Gastrocnemius medialis (tissue), 4 donors: Measurements from ENCODE around the gene KRT9. TPM values are rescaled to one million over a fixed set of nuclear protein-coding genes. Genes with fewer than 3 reads are reported as not detected.

Experiments
- ATAC-seq, 2 donors: fragments of 150-250 bp; one replicate each; pipeline ENCODE4 v1.9.1; 2016
- DNase-seq, 2 donors: peaks; one replicate each; pipeline ENCODE4 v3.0.0-alpha.2; 2019
- H3K27ac ChIP-seq, 4 donors: fragments of 200-600 bp; sonication (generic); 1 replicate in 1 of 4; 2 replicates in 3 of 4; pipeline ENCODE4 v1.5.1; 2016 to 2018; ENCODE audit warnings: mild to moderate bottlenecking in 2 of 4, moderate library complexity in 1 of 4
- H3K27me3 ChIP-seq, 3 donors: fragments of 200-600 bp; sonication (generic) in 2 of 3; 1 replicate in 1 of 3; 2 replicates in 2 of 3; pipeline versions ENCODE4 v1.5.1 to v1.6.0; 2016 to 2019; ENCODE audit warnings: mild to moderate bottlenecking in 1 of 3, moderate library complexity in 1 of 3
- H3K36me3 ChIP-seq, 2 donors: fragments of 200-600 bp; sonication (generic) in 1 of 2; one replicate each; pipeline ENCODE4 v1.5.1; 2017 to 2018
- H3K4me1 ChIP-seq, 2 donors: fragments of 200-600 bp; sonication (generic) in 1 of 2; one replicate each; pipeline ENCODE4 v1.5.1; 2016 to 2017; ENCODE audit warnings: mild to moderate bottlenecking in 2 of 2
- H3K4me3 ChIP-seq, 4 donors: fragments of 200-600 bp; sonication (generic) in 3 of 4; 1 replicate in 1 of 4; 2 replicates in 3 of 4; pipeline ENCODE4 v1.5.1; 2016 to 2019; ENCODE audit warnings: mild to moderate bottlenecking in 2 of 4
- H3K9me3 ChIP-seq, 3 donors: fragments of 200-600 bp; sonication (generic) in 2 of 3; 1 replicate in 1 of 3; 2 replicates in 2 of 3; pipeline ENCODE4 v1.5.1; 2016 to 2019
- POLR2A ChIP-seq, 2 donors: fragments of 450-650 bp; IDR thresholded peaks; one replicate each; pipeline ENCODE4 v1.6.1; 2017; ENCODE audit warnings: antibody characterized with exemption in 2 of 2, mild to moderate bottlenecking in 2 of 2, moderate library complexity in 2 of 2
- in situ Hi-C, 4 donors: fragments of 200-750 bp; cut with MboI; loops; one replicate each; pipeline versions ENCODE4 v1.15.0 to v1.8.0; 2017; ENCODE audit warnings: low sequenced_read_pairs in 4 of 4
- intact Hi-C: fragments of 100-400 bp; cut with DNase I; formaldehyde crosslinking; loops from one replicate; pipeline ENCODE4 v1.15.1; 2023; ENCODE audit warnings: low total_unique reads
- total RNA-seq, 4 donors: library from RNA; depleted of rRNA; stranded (reverse); fragments of >200 nt; gene quantifications; one replicate each; pipeline versions ENCODE4 v1.1.0 to v1.2.3, GENCODE V29; 2016
- TF ChIP-seq, protein P1 (sequence below), 5 experiments: fragments of 450-650 bp in 3 of 5; fragments of 200-600 bp in 2 of 5; sonication (generic) in 2 of 5; IDR thresholded peaks in 4 of 5; conservative IDR thresholded peaks in 1 of 5; 1 replicate in 4 of 5; 2 replicates in 1 of 5; pipeline ENCODE4 v1.5.1; 2016 to 2019; ENCODE audit warnings: antibody characterized with exemption in 5 of 5, mild to moderate bottlenecking in 3 of 5, moderate library complexity in 3 of 5

KRT9 gene
- total RNA-seq, 4 donors from 2014 or later = not detected

DNA sequence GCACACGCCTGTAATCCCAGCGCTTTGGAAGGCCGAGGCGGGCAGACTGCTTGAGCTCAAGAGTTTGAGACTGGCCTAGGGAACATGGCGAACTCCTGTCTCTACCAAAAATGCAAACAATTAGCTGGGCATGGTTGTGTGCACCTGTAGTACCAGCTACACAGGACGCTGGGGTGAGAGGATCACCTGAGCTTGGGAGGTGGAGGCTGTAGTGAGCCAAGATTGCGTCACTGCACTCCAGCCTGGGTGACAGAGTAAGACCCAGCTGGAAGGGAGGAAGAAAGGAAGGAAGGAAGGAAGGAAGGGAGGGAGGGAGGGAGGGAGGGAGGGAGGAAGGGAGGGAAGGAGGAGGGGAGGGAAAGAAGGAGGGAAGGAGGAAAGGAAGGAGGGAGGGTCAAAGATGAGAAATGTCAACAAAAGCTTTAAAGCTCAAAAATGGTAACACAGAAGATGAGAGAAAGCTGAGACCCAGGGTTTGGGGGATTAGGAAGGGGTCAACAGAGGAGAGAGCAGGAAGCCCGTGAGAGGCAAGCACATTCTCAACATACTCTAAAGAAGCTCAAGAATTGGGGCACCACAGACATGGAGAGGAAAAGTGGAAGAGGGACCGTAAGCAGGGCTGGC is 38.8 kb downstream of the KRT9 start:
- intact Hi-C loops = no loop called here
- Histone ChIP-seq H3K4me1 (peaks cover 0 to 3% of the 10 kb centered on the region in 2 donors), H3K27ac (no peak overlapping the region), H3K4me3 (no peak overlapping the region), H3K36me3 (no peaks in the 10 kb centered on the region), H3K9me3 (no peaks in the 10 kb centered on the region), H3K27me3 (peaks cover 22 to 34% (median 28%) of the 10 kb centered on the region in 3 donors)
- no peak for DNase-seq
- no peak for ATAC-seq
- in situ Hi-C loops = no loop called here
- no peak for TF ChIP-seq POLR2A (IDR thresholded peaks at IDR 0.05)
- TF ChIP-seq, protein P1, sequence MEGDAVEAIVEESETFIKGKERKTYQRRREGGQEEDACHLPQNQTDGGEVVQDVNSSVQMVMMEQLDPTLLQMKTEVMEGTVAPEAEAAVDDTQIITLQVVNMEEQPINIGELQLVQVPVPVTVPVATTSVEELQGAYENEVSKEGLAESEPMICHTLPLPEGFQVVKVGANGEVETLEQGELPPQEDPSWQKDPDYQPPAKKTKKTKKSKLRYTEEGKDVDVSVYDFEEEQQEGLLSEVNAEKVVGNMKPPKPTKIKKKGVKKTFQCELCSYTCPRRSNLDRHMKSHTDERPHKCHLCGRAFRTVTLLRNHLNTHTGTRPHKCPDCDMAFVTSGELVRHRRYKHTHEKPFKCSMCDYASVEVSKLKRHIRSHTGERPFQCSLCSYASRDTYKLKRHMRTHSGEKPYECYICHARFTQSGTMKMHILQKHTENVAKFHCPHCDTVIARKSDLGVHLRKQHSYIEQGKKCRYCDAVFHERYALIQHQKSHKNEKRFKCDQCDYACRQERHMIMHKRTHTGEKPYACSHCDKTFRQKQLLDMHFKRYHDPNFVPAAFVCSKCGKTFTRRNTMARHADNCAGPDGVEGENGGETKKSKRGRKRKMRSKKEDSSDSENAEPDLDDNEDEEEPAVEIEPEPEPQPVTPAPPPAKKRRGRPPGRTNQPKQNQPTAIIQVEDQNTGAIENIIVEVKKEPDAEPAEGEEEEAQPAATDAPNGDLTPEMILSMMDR (IDR thresholded peaks at IDR 0.05 in 4 of 5, conservative IDR thresholded peaks at IDR 0.05 in 1 of 5) = no peak

DNA sequence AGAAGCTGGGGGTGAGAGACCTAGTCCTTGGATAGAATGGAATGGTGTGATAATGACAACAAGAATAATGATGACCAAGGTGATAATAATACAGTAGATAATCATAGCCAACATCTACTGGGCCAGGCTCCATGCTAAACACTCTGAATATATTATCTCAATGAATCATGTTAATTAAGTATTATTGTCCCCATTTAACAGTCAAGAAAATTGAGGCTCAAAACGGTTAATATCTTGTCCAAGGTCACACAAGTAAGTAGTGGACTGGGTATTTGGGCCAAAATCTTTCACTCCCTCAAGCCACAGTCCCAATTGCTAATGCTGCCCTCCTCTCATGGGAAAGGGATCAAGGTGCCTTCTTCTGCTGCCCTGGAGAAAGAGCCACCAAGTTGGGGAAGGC is 39.9 kb downstream of the KRT9 start:
- H3K27me3 ChIP-seq = peaks cover 32 to 43% (median 39%) of the 10 kb centered on the region in 3 donors
- no peak overlapping the region for H3K4me3 ChIP-seq
- in situ Hi-C loops = no loop called here
- no peak overlapping the region for H3K27ac ChIP-seq
- no peaks in the 10 kb centered on the region for H3K36me3 ChIP-seq
- DNase-seq (no peak), ATAC-seq (no peak)
- no peaks in the 10 kb centered on the region for H3K9me3 ChIP-seq
- H3K4me1 ChIP-seq = peaks cover 0 to 8% of the 10 kb centered on the region in 2 donors
- intact Hi-C loops = no loop called here
- no peak for TF ChIP-seq POLR2A (IDR thresholded peaks at IDR 0.05)
- TF ChIP-seq, protein P1 (IDR thresholded peaks at IDR 0.05 in 4 of 5, conservative IDR thresholded peaks at IDR 0.05 in 1 of 5) = no peak

DNA sequence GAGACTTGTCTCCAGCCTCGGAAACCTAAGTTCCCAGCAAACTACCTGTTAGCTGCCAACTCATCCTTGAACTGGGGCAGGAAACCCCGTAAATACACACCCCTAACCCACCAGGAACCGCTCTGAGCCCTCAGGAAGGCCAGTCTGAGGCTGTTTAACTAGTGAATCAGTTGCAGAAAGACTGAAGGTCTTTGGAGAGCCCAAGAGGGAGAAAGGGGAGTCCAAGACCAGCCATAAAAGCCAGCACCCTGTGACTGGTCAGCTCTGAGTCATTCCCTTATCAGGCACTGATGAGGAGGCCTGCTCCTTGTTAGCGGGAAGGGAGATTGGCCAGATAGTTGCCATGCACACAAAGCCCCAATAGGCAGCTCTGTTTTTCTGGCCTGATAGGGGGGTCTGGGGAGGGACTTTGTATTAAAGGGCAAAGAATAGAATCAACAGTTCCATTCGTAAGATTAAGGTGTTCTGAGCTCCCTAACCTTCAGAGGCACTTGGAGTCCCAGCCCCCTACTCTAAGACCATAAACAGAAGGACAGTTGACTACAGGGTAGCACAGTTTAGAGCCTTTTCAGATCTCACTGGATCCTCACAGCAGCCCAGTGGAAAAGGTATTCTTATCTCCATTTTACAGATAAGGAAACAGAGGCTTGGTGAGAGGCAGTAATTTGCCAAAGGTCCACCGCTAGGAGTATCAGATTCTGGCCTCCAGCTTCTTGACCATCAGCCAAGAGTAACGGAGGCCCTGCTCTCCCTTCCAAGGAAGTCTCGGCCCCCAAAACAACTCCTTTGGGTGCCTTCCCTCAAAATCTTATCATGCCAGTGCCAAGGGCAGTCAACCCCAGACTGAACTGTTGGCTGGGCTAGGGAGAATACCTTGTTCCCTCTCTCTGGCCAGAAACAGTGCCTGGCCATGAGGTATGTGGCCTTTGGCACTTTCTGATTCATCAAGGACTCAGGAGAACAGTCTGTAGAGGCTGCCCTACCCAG is 41.5 kb downstream of the KRT9 start:
- peaks cover 42 to 51% (median 43%) of the 10 kb centered on the region in 3 donors for H3K27me3 ChIP-seq
- no peak overlapping the region for H3K27ac ChIP-seq
- H3K4me3 ChIP-seq = no peak overlapping the region
- no peaks in the 10 kb centered on the region for H3K9me3 ChIP-seq
- intact Hi-C loops (no loop called here), in situ Hi-C loops (no loop called here)
- peaks cover 0 to 8% of the 10 kb centered on the region in 2 donors for H3K4me1 ChIP-seq
- H3K36me3 ChIP-seq = no peaks in the 10 kb centered on the region
- ATAC-seq (no peak), DNase-seq (no peak)
- TF ChIP-seq, protein P1 (IDR thresholded peaks at IDR 0.05 in 4 of 5, conservative IDR thresholded peaks at IDR 0.05 in 1 of 5) = no peak
- no peak for TF ChIP-seq POLR2A (IDR thresholded peaks at IDR 0.05)

DNA sequence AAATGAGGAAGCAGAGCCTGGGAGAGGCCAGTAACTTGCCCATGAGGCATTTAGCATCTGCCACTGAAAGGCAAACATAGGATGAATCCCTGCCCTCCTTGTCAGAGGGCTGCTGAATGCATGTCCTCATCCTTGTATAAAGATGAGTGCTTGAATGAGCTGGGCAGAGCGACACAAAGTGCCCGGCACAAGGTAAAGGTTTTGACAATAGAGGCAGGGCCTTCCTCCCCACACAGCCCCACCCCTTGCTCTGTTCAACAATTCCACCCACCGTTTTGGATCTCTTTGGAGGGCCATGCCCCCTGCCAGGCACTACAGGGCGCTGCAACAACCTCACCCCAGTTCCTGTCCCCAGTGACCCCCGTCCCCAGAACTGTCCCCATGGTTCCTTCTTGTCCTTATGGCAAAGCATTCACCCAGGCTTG is 42.4 kb downstream of the KRT9 start:
- Histone ChIP-seq H3K4me1 (peaks cover 0 to 8% of the 10 kb centered on the region in 2 donors), H3K9me3 (no peaks in the 10 kb centered on the region), H3K4me3 (no peak overlapping the region), H3K27me3 (peaks cover 43 to 51% (median 43%) of the 10 kb centered on the region in 3 donors), H3K27ac (no peak overlapping the region), H3K36me3 (no peaks in the 10 kb centered on the region)
- in situ Hi-C loops (no loop called here), intact Hi-C loops (no loop called here)
- TF ChIP-seq POLR2A (IDR thresholded peaks at IDR 0.05) = no peak
- TF ChIP-seq, protein P1 (IDR thresholded peaks at IDR 0.05 in 4 of 5, conservative IDR thresholded peaks at IDR 0.05 in 1 of 5) = no peak
- ATAC-seq (no peak), DNase-seq (no peak)
